Dedifferentiated amniotic fluid mesenchymal stem cell (primary cell): ENCODE results near the gene TIMP3.

Experiments used
- DNase-seq: peaks from one replicate; pipeline ENCODE4 v3.0.0-alpha.2; 2016; ENCODE audit errors: extremely low spot score

Gene TIMP3

DNA sequence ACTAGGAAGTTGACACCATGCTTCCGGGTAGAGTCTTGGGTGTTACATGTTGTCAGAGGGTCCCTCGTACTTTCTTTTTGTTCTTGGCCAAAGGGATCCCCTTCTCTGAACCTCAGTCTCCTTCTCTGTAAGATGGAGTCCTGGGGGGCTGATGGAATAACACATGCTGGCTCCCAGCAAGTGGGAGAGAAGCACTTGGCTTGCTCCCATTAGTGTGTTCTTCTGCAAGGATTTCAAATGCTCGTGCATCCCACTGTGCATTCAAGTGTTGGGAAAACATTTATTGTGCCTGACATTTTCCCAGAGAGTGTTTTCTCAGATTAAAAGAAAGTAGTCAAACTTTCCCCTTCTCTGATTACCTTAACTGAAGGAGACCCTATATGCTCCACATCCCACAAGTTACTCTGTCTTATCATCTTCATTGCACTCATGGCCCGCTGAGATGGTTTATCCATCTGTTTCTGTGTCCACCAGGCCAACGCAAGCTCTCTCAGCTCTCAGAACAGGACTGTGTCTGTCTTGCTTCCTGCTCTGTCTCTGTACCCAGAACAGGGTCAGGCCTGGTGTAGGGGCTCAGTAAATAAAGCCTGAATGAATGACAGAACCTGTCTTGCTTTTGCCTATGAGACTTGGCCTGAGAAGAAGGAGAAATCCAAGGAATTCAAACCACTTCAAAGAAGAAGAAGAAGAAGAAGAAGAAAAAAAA, 16.0 kb upstream of the TIMP3 start:
- DNase-seq: no peak

DNA sequence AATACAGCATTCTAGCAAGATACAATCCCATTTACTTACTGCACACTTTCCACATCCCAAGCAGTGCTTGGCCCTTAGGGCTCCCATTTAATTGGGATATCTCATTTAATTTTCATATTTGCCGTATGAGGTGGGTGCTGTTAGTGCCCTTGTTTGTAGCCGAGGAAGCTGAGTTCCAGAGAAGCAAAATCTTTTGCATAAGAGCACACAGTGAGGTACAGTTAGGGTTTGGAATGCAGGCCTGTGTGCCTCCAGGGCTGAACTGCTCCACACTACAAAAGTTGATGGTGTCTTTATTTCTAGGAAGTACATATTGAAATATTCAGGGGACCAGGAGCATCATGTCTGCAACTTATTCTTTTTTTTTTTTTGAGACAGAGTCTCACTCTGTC, 15.5 kb upstream of the TIMP3 start:
- DNase-seq: no peak

DNA sequence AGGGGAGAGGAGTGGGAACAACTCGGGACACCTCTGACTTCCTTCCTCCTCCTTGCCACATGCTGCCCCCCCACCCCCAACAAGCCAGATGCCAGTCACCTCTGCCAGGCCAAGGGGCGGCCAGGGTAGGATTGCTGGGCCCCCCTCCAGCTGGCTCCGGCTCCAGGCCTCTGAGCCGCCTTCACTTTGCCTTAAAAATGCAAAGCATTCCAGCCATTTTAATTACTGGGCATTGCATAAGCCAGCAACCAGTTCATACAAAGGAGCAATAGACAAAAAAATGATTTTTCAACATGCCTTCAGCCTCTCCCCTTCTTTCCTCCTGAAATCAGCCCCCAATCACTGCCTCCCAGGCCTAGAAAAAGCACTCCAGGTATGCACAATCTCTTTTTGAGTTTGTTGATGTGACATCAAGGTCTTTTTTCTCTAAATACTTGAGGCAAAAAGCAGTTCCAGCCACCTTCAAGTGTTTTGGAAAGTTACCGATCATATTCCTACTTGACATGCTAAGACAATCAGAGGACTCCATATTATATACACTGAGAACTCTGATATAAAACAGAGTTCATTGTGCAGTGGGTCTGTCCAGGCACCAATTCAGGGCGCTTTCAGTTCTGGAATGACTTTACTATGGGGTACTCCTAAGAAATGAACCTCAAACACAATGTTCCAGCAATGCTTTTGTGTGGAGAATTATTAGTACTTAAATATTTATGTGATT, 12.4 kb upstream of the TIMP3 start:
- peak; percentile 95 for DNase-seq

DNA sequence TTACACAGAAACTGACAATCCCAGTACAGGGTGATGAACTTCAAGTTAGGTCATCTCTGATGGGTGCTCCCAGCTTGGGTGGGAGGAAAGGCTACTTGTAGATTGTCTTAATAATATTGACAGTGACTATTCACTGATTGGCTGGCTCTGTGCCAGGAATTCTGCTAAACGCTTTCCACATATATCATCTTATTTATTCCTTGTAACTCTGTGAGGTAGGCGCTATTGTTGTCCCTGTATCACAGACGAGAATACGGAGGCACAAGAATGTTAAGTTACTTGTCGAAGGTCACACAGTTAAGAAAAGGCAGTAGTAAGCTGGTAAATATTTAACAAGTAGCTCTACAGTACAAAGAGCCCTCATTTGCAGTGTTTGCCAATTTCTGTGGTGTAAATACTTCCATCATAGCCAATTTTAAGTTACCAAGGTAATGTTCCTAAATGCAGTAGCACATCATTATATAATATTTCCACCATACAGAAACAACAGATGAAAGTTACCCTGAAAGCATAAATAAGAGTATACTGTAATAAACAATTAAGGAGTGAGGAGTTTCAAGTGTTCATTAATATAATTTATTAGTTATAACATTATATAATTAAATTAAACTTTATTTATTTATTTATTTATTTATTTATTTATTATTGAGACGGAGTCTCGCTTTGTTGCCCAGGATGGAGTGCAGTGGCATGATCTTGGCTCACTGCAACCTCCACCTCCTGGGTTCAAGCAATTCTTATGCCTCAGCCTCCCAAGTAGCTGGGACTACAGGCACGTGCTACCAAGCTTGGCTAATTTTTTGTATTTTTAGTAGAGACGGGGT, 11.5 kb upstream of the TIMP3 start:
- no peak for DNase-seq

DNA sequence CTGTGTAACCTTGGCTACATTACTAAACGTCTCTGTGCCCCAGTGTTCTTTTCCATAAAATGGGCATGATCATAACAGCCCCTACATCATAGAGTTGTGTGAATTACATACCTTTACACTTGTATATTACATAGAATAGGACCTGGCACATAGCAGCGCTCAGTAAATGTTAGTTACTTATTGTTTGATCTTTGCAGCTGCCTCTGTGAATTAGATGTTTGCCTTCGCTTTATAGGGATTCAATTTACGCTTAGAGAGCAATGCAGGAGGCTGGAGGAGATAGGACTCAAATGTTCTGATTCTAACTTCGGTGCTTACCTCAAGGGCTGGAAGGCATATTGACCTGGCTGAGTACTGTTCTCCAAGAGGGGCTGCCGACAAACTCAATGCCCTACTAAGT, 10.4 kb upstream of the TIMP3 start:
- DNase-seq: no peak

DNA sequence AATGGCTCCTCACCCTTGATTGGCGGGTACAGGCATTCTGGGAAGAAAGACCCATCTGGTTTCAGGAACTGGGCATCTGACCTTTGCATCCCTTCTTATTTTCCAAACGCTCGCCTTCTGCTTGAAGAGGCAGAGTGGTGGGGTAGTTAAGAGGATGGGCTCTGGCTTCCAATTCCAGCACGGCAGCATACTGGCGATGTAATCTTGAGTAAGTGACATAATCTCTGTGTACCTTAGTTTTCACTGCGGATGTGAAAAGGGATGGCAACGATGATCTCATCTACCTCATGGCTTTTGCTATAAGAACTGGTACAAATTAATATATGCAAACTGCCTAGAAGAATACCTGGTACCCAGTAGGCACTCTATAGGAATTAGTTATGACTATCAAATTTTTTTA, 10.0 kb upstream of the TIMP3 start:
- no peak for DNase-seq

DNA sequence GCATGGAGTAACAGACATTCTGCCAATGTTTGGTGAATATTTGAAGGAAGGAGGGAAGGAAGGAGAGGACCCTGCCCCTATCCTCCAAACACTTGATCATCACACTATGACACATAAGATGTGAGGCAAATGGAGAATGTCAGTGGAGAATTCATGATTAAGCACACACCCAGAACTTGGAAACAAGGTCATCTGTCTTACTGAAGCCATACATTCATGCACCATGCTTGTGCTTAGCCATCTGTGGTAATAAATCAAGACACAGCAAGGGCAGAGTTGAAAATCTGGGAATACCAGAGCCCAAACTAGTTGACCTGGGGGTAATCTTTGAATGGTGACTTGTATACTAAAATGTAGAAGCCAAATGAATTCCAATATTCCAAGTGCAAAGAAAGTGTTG, 7.9 kb upstream of the TIMP3 start:
- DNase-seq: no peak

DNA sequence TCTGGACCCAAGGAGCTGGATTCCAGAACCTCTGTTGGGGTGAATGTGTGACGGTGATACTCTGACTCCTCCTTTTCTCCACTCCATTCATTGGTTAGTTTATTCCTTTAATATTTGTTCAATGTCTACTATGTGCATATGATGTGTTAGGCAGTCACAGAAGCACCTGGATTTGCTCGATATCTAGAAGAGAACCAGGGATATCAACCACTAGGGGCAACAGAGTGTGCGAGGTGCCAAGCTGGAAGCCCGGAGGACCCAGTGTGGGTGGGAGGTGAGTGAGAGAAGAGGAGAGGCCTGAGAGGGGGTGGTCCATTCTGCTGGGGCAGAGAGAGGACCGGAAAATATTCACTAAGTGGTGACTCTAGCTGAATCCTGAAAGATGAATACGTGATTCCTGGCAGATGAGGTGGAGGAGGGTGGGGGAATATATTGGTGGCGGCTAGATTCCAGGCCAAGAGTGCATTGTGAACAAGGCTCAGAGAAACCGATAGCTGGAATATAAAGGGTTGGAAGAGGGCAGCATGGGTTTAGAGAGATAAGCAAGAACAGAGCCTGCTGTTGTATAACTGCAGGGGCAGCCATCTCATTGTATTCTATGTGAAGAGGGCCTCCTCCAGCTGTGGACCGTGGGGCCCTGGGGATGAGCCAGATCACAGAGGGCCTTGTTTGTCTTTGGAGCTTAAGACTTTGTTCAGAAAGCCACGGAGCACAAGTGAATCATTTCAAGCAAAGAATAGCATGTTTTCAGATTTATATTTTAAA, 6.9 kb upstream of the TIMP3 start:
- no peak for DNase-seq

DNA sequence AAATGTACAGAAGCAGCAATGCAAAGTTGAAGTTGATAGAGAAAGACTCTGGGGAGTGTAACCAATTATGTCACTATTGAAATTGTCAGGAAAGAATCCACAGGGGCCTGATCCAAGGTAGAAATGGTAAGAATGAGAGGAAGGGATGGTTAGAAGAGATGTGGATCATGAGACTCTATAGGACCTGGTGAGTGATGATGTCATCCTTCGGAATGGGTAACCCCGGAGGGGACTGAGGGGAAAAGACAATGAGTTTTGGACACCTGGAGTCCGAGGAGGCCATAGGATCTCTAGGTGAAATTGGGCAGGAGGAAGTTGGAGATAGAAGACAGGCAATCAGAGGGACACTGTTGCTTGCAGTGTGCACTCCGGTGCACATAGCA, 6.3 kb upstream of the TIMP3 start:
- DNase-seq: no peak

DNA sequence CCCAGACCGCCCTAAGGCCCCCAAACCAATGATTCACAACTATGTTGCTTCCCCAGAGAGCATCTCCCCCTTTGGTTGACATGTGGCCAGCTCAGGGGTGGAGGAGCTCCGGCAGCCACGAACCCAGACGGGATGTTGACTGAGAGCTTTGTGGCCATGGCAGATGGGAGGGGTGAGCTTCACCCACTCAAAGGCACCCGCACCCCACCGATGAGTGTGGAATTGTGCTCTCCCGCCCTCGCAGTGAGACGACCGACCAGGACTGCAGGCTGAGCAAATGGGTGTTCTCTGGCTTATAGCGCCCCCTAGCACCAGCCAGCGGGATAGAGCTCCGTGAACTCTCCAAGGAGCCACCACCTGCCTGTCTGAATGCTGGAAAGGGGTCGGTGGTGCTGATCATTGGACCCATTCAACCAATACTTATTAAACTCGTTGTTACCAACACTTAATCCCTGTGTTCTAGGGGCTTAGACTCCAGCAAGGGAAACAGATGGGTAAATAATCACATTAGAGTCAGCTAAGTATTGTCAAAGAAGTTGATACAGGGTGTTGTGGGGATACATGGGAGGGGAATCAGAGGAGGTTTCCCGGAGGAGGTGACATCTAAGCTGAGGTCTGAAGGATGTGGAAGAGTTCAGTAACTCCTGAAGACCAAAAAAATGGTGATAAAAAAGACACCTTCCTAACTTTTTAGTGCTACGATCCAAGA, 4.5 kb upstream of the TIMP3 start:
- DNase-seq: peak; percentile 90

DNA sequence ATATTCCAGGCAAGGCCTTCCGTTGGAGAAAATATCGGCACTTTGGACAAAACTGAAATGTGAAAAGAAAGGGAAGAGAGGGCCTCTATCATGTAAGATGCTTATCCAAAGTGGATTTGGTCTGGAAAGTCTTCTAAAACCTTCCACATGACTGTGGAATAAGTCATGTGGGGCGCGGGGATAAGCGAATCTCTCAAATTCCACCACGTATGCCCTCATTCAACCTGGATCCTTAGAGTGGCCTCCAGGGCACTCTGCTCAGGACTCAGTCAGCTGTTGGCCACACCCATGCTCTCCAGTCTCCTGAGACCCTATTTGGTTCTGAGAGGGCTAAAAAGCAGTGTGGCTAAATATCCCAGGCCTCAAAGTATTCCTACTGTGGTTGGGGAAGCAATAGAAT, 2.0 kb upstream of the TIMP3 start:
- DNase-seq: no peak

DNA sequence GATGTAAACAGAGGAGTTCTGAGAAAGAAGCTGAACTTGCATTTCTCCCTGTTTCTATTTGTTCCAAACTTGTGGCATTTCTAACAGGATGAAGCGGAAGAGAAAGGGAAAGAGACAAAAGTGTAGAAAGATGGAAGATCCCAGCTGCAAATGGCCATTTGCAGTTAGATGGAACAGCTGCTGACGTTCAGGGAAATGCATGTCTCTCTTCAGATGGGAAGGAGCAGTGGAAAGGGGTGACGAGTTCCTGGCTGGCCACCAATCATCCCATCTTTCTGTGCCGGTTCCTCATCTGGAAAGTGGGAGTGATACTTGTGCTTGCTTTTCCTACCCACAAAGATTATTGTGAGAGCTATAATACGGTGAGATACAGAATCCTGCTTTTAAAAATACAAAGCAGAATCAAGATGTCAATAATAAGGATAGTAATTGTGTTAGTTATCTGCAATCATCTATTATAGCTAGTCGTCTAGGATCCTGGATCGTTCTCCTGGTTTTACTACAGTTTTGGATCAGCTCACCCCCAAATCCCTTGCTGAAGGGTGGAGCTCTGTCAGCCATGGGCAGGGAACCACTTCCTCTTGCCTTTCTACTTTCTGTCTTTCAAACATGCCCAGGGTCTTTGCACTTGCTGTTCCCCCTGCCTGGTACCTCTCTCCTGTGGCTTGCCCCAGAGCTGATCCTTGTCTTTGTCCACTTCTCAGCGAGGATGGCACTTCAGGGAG, 1.2 kb upstream of the TIMP3 start:
- no peak for DNase-seq

DNA sequence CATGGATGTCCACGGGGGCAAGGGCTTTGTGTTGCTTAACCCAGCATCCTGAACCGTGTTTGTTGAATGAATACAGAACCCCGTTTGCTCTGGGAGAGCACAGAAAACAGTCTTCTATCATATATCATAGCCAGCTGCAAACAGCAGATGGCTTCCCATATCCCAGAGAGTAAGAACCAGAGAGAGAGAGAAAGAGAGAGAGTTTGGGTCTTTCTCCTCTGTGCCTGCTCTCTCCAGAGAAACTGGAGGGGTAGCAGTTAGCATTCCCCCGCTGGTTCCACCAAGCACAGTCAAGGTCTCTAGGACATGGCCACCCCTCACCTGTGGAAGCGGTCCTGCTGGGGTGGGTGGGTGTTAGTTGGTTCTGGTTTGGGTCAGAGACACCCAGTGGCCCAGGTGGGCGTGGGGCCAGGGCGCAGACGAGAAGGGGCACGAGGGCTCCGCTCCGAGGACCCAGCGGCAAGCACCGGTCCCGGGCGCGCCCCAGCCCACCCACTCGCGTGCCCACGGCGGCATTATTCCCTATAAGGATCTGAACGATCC, 440 bp upstream of the TIMP3 start:
- DNase-seq: no peak

DNA sequence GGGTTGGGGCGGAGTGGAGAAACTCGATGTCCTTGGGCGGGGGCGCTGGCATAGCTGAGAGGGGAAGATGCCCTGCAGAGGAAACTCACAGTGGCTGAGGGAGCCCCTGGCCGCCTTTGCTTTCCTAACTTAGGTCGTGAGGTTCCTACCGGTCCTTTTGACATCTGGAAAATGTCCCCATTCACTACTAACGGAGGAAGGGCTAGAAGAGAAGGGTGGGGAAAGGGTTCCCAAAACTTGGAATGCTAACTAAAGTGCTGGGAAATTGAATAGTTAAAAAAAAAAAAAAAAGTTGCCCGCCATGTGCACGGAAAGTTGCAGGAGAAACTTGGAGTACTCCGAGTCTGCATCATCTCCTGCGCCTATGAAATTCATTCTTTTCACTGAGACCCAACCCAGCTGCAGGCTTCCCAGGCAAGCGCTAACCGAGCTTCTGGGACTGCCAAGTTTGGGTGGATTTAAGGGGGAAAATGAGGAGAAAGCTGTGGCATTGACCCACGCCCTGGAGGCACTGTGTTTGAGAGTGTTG, 796 bp downstream of the TIMP3 start:
- no peak for DNase-seq

DNA sequence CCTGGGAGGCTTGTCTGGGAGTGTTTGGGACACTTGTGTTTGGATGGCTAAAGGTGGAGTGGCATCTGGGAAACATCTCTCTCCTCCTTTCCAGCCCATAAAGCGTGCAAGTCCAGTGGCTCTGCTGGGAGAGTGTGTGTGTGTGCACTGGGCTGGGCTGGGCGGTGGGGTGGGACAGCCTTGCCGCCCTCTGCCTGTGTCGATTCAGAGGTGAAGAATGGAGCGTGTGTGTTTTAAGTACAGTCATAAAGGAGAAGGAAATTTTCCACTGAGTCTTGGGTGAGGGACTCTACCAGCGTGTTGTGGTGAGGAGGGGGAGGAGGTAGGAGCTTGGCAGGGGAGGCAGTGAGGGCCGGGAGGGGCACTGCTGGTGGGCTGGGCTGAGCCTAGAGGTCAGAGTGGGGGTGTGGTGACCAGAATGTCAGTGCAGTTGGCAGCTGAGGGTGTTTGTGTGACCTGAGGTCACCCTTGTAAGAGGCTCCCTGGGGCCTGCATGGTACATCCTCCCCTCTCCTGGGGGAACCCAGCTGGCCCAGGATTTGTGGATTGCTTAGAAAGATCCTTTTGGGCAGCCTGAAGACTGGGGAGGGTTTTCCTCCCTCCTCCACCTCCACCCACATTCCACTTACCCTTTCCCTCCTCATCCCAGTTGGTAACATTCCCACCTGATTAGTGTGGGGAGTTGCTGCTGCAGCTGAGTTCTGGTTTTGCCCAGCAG, 1.7 kb downstream of the TIMP3 start:
- no peak for DNase-seq

DNA sequence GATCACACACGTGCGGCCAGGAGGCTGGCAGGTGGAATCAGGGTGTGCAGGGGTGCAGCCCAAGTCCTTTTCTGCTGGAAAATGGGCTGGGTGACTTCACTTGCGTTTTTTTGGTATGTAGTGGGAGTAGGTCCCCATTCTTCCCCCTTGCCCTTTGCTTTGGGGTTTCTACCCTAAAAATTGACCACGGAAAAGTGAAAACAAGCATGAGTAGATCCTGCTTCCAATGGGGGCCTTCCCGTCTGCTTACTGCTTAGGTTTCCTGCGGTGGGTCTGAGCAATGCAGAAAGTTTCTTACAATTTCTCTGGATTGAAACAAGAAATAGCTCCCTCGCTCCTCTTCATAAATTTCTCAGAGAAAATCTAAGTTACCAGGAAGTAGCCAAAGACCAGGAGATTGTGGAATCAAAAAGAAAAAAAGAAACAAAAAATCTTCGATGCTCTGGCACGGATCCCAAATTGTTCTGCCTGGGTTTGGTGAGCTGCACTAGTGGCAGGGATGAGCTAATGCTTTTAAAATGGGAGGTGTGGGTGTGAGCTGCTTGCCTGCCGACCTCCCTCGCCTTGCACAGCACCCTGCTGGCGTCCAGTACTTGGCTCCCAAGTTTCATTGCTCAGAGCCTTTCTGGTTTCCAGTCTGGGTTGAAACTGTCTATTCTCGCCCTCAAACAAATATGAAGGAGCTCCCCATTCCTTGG, 2.4 kb downstream of the TIMP3 start:
- peak; percentile 58 for DNase-seq

DNA sequence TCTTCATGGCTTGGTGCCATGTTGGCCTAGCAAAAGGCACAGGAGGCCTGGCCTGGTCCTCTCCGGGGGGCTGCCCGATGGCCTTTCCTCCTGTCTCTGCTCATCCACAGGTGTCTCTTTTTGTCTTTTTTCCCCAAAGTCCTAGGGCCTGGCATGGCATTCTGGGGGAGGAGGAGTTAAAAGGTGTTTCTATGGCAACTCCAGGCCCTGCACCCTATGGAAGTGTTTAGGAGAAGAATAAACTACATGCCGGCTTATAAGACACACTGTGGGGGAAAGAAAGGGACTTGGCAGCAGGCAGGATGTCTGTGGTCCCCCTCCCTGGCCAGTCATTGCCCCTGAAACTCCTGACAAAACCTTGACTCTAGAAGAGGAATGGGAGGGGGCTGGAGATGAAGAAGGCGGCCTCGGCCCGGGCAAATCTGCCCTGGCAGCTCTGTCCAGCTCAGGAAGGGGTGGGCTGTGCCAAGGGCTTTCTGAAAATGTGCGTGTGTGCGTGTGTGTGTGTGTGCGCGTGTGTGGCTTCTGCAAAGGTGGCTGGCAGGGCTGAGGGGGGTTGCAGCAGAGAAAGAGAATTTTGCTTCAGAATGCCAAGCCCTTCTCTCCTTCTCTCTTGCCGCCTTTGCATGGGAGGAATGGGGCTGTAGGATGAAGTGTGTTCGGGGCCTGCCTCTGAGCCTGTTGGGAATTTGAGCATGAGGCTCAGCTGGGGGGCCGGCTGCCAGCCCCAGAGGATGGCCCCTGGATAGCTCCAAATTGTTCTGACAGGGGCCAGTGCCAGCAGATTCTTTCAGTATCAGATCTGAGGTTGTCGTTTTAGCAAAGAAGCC, 3.2 kb downstream of the TIMP3 start:
- DNase-seq: no peak

DNA sequence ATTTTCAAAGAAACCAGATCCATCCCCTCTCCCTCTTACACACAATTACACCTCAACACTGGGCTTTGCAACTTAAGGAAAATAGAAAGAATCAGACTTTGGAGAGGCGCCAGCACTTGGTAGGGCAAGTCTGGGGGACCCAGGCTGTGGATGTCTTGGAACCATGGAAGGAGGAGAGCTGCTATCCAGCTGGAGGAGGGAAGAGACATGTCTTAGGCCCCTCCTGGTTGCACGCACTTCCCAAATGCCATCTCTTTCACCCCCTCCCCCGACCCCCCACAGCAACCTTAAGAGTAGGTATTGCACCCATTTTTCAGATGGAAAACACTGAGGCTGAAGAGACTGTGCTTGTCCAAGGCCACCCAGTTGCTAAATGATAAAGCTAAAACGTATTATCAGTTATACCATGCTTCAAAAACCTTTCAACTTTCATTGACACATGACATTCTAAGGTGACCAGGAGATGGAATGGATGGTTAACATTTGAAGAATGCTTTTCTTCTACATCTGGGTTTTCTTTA, 3.9 kb downstream of the TIMP3 start:
- no peak for DNase-seq
